Motor neuron (in vitro differentiated cells): ENCODE measurements around the gene EPPIN. TPM values are rescaled to one million over a fixed set of nuclear protein-coding genes. Genes with fewer than 3 reads are reported as not detected.
"Not testable (repeated sequence)": the region's sequence is repeated elsewhere in the genome, so short reads cannot be mapped to it uniquely, and the experiment has no call there.

Experiments used
- ATAC-seq, 8 experiments: fragments of 200-7000 bp; cut with Tn5 transposase; replicated peaks in 6 of 8; 2 replicates each; pipeline ENCODE4 v1.8.0; 2021; ENCODE audit warnings: mild to moderate bottlenecking in 8 of 8, moderate library complexity in 8 of 8
- H3K27ac ChIP-seq, 2 donors: fragments of 250-450 bp; sonication (Bioruptor Pico); 2 replicates each; pipeline ENCODE4 v1.9.0; 2021; ENCODE audit warnings: antibody characterized with exemption in 2 of 2, mild to moderate bottlenecking in 2 of 2, moderate library complexity in 1 of 2
- H3K4me1 ChIP-seq, 2 donors: fragments of 250-450 bp; sonication (Bioruptor Pico); replicated peaks in 1 of 2; 2 replicates each; pipeline ENCODE4 v1.6.1; 2021; ENCODE audit warnings: antibody characterized with exemption in 2 of 2, mild to moderate bottlenecking in 2 of 2, moderate library complexity in 1 of 2
- H3K4me3 ChIP-seq, 5 donors: fragments of 250-450 bp; sonication (Bioruptor Pico); 2 replicates each; pipeline ENCODE4 v1.9.0; 2021; ENCODE audit warnings: antibody characterized with exemption in 5 of 5, mild to moderate bottlenecking in 5 of 5, moderate library complexity in 4 of 5
- WGBS, 10 experiments: fragments of 450-650 bp; shearing (Covaris generic); methylation state at CpG; one replicate each; pipeline ENCODE4 v1.0.0; 2022; 5-methylcytosine and 5-hydroxymethylcytosine counted together
- in situ Hi-C, 9 experiments: fragments of 400-800 bp; cut with MboI; loops; one replicate each; pipeline ENCODE4 v1.15.0; 2021; ENCODE audit warnings: low sequenced_read_pairs in 9 of 9, low pct_unique_long_range_greater_than_20kb in 2 of 9; ENCODE audit not compliant: unreplicated experiment in 9 of 9
- total RNA-seq, 8 experiments: library from RNA; unstranded; fragments of 300-600 nt; gene quantifications; 2 replicates each; pipeline versions ENCODE4 v1.2.3 to v1.2.4, GENCODE V29; 2022

Gene EPPIN
- 1 to 10 TPM in 1 of 8 experiments, under 1 TPM in 5, not detected in 2; 0.27 to 1.1 (median 0.57) TPM for total RNA-seq

DNA sequence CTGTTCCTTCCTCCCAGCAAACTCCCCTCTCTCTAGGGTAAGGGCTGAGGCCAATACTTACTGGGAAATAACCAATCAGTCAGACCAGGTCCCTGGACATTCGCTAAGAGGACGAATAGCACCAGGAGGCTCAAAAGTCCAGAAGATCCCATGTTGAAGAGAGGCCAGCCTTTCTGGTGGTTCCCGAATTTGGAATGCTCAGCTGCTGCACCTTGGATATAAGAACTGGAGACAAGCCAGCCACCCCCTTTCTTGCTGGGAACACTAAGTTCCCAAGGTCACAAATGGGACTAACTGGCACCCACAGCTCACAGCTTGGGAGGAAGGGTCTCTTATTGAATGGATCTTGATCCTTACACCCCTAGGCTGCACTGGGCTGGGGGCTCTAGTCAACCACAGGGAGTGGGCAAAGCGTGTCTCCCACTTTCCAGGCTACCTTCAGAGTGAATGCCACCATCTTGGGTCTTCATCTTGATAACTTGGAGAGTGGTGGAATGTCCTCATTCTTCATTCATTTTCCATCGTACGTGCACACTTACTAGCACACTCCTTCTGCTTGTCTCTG is at the start of gene EPPIN:
TSS of gene EPPIN (minus strand) at position 196 of the 565 bp plus-strand sequence. CDS start at position 152, 44 bp downstream.
- WGBS, 10 experiments, result 37 to 100% (median 66%) methylated on average over 1 to 6 of the region's 6 CpGs
- ATAC-seq, result no peak
- Histone ChIP-seq H3K4me3 (no peak within 1 kb of the TSS), H3K4me1 (no peaks in the 10 kb centered on the region), H3K27ac (no peak within 1 kb of the TSS)
- in situ Hi-C loops, result loop anchor here in 2 of 9 experiments (10.0 kb wide), 1 partner anchor 228 kb away; no protein-coding TSS in a partner anchor

DNA sequence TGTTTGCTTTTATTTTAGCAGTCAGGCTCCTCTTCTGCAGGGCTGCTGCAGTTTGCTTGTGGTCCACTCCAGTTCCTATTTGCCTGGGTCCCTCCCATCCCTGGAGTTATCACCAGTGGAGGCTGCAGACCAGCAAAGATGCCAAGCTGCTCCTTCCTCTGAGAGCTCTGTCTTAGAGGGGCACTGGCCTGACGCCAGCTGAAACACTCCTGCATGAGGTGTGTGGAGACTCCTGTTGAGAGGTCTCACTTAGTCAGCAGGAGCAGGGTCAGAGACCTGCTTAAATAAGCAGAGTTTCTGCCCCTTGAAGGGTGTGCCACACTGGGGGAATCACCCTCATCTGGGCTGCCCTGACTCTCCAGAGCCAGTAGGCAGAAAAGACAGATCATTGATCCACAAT is 48.0 kb upstream of the EPPIN start:
- in situ Hi-C loops, result no loop called here
- no peak overlapping the region for H3K27ac ChIP-seq
- no peak overlapping the region for H3K4me3 ChIP-seq
- ATAC-seq, result no peak
- 0 to 83% (median 0%) methylated on average over 1 of the region's 1 CpG; no CpG with 5 or more reads in 6 of the 10 experiments for WGBS, 10 experiments
- H3K4me1 ChIP-seq, result no peaks in the 10 kb centered on the region

DNA sequence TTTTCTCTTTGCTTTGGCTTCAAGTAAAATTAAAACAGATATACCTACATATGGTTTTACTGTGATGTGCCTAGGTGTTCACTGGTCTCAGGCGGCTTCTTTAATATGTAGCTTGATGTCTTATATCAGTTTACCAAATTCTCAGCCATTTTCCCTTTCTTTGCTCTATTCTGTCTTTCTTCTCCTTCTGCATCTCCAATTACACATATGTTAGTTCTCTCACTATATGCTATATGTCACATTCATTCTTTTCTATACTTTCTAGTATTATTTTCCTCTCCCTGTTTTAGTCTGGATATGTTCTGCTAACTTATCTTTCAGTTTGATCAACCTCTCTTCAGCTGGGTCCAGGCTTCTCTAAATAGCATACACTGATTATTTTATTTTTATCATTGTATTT is 46.3 kb upstream of the EPPIN start:
- in situ Hi-C loops, result no loop called here
- ATAC-seq, result no peak
- WGBS, 10 experiments, result 0 to 75% (median 0%) methylated on average over 1 of the region's 1 CpG; no CpG with 5 or more reads in 1 of the 10 experiments
- Histone ChIP-seq H3K4me1 (no peaks in the 10 kb centered on the region), H3K4me3 (no peak overlapping the region), H3K27ac (no peak overlapping the region)

DNA sequence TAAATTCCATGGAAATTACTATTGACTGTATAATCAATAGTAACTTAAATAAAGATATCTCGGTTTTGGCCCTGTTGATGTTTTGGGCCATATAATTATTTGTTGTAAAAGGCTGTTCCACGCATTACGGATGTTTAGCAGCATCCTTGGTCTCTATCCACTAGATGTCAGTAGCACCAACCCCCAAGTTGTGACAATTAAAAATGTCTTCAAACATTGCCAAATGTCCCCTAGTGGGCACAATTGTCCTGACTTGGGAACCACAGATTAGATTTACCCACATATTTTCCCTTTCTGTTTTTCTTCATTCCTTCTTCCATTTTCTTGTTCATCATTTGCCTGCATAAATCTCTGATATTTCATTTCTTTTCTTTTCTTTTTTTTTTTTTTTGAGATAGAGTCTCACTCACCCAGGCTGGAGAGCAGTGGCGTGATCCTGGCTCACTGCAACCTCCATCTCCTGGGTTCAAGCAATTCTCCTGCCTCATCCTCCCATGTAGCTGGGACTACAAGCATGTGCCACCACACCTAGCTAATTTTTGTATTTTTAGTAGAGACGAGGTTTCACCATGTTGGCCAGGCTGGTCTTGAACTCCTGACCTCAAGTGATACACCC is 45.5 kb upstream of the EPPIN start:
- Histone ChIP-seq H3K4me1 (no peaks in the 10 kb centered on the region), H3K4me3 (no peak overlapping the region), H3K27ac (no peak overlapping the region)
- ATAC-seq, result peak in 3 of 8 experiments; percentile 77 to 89 (median 81)
- in situ Hi-C loops, result no loop called here
- WGBS, 10 experiments, result 16 to 79% (median 60%) methylated on average over 1 to 5 of the region's 5 CpGs

DNA sequence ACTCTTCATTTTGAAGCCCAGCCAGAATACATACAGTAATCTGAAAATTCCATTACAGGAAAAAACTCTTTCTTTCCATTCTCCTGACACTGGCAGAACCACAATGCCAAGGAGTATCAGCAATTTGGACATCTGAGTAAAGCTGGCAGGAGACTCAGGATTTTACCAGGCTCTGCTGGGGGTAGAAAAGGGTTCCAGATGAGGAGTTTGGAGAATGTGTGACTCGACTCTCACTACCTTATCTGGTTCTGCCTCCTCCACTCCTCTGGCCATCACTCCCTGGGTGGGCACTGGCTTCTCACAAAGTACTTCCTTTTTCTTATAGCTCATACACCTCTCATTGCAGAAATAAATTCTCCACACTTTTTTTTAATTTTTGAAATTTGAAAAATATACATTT is 42.5 kb upstream of the EPPIN start:
- Histone ChIP-seq H3K4me3 (no peak overlapping the region), H3K4me1 (no peaks in the 10 kb centered on the region), H3K27ac (no peak overlapping the region)
- WGBS, 10 experiments, result 0 to 29% (median 8%) methylated on average over 1 of the region's 1 CpG; no CpG with 5 or more reads in 6 of the 10 experiments
- no peak for ATAC-seq
- in situ Hi-C loops, result no loop called here

DNA sequence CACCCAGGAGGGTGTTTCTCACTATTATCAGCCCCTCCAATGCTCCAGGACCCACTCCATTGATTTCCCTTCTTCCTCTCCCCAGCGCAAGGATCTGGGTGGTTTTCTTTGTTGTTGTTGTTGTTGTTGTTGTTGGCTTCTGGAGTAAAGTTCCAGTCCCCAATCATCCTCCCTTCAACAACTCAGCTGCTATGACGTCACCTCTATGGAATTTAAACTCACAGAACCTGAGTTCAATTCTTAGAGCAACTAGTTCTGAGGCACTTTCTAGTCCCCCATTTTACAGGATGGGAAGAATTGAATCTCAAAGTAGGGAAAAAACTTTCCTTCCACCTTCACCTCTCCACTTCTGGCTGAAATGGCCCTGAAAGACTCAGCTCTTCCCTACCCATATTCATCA is 41.6 kb upstream of the EPPIN start:
- no peak overlapping the region for H3K4me3 ChIP-seq
- no peaks in the 10 kb centered on the region for H3K4me1 ChIP-seq
- ATAC-seq, result no peak
- H3K27ac ChIP-seq, result no peak overlapping the region
- 0 to 100% (median 83%) methylated on average over 1 to 2 of the region's 2 CpGs; no CpG with 5 or more reads in 5 of the 10 experiments for WGBS, 10 experiments
- in situ Hi-C loops, result no loop called here

DNA sequence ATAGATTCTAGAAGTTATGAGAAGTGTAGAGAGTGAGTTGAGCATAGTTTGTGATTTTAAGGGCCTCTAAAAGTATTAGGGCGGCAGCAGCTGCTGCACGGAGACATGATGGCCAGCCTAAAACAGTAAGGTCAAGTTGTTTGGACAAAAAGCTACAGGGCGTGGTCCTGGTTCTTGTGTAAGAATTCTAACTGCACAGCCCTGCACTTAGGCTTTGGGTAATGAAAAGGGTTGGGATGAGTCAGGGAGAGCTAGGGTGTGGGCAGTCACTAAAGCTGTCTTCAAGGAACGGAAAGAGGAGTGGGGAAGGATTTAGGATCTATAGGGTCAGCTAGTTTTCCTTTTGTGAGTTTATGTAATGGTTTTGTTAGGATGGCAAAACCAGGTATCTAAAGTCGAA is 38.8 kb upstream of the EPPIN start:
- 23 to 100% (median 83%) methylated on average over 1 to 4 of the region's 5 CpGs; no CpG with 5 or more reads in 3 of the 10 experiments for WGBS, 10 experiments

DNA sequence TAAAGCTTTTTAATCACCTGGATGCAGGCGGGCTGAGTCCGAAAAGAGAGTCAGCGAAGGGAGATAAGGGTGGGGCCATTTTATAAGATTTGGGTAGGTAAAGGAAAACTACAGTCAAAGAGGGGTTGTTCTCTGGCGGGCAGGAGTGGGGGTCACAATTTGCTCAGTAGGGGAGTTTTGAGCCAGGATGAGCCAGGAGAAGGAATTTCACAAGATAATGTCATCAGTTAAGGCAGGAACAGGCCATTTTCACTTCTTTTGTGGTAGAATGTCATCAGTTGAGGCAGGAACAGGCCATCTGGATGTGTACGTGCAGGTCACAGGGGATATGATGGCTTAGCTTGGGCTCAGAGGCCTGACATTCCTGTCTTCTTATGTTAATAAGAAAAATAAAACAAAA is 37.1 kb upstream of the EPPIN start:
- ATAC-seq, H3K4me3 ChIP-seq, H3K4me1 ChIP-seq, in situ Hi-C loops, H3K27ac ChIP-seq: not testable (repeated sequence)
- 60 to 100% (median 89%) methylated on average over 1 to 5 of the region's 5 CpGs; no CpG with 5 or more reads in 2 of the 10 experiments for WGBS, 10 experiments

More for the DNA sequence above, 38.8 kb upstream of the EPPIN start:
- in situ Hi-C loops, H3K4me1 ChIP-seq, ATAC-seq, H3K4me3 ChIP-seq, H3K27ac ChIP-seq: not testable (repeated sequence)

DNA sequence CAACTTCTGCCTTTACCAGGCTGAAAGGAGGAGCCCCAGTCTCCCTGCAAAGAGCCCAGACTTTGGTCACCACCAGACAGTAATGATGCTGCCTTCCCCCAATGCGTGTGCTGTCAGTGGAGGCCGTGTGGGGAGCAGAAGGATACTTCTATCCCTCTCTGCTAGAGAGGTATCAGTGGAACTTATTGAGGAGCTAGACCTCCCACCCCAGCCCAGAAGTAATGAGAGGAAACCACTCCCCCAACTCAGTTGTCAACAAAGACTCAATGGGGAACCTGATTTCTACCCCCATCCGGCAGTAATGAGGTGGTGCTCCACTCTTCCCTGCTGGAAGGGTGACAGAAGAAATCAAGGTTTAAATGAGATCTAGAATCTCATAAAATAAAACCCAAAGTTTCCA is 36.3 kb upstream of the EPPIN start:
- Histone ChIP-seq H3K4me1 (peaks cover 0 to 4% of the 10 kb centered on the region in 2 donors), H3K27ac (no peak overlapping the region), H3K4me3 (no peak overlapping the region)
- in situ Hi-C loops, result no loop called here
- 50 to 90% (median 67%) methylated on average over 1 to 3 of the region's 3 CpGs; no CpG with 5 or more reads in 2 of the 10 experiments for WGBS, 10 experiments
- no peak for ATAC-seq

DNA sequence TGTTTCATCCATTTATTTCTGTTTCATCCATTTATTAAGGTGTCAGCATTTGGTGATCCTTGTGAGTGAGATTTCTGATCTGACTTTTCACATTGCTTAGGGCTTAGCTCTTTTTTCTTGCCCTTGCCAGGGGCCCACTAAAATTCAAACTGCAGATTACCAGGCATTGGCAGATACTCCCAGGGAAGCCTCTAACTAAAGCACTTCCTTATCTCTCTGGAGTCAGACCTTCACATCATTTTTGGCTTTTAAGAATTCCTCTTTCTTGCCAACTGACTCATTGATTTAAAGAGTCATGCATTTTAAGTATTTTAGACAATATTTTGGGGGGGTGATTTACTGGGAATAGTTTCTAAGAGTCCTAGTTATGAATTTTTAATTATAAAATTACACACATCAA is 34.5 kb upstream of the EPPIN start:
- in situ Hi-C loops, result no loop called here
- Histone ChIP-seq H3K4me3 (no peak overlapping the region), H3K27ac (no peak overlapping the region), H3K4me1 (peaks cover 4 to 7% of the 10 kb centered on the region in 2 donors)
- ATAC-seq, result no peak

DNA sequence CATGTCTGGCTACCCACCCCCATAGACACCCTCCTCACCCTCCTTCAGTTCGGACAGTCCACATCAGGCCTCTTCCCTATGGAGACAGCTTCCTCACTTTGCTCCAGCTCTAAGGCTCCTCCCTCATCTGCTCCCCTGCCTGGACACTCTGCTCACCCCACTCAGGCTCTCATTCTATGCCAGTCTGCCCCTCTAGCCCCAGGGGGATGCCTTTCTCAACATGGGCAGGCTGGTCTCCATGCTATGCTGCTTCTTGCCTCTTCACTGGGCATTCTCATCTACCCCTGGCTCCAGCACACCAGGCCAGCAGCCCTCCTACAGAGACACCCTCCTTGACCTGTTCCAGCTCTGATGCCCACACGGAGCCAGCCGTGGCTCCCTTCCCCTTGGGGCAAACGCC is 32.0 kb upstream of the EPPIN start, which contains the start of gene WFDC8:
TSS of gene WFDC8 (minus strand) at position 101 of the 400 bp plus-strand sequence. CDS start at position 64, 37 bp downstream.
- ATAC-seq, result no peak
- in situ Hi-C loops, result no loop called here
- H3K4me1 ChIP-seq, result peaks cover 4 to 7% of the 10 kb centered on the region in 2 donors
- no peak within 1 kb of the TSS for H3K4me3 ChIP-seq
- H3K27ac ChIP-seq, result peak within 1 kb of the TSS in 1 of 2 donors; percentile 10
- WGBS, 10 experiments, result 0 to 95% (median 40%) methylated on average over 1 to 3 of the region's 4 CpGs; no CpG with 5 or more reads in 5 of the 10 experiments

DNA sequence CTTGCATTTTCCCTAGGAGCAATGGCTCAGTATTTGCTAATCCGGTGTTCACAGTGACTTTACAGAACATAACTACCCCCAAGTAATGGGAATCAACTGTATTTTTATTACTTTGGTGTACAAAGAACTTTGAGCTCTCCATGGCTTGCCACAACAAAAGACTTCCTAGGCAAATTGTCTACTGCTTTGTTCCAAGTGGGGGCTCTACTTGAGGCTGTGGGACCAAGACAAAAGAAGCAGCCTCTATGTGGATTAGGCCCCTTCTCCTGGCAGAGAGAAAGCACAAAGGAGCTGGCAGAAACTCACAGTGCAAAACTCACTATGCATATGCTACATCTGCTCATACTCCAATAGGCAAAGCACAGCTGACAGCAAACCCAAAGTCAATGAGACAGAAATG is 31.0 kb upstream of the EPPIN start:
- Histone ChIP-seq H3K27ac (peak overlapping the region; percentile 10), H3K4me3 (no peak overlapping the region)
- peak in 5 of 8 experiments; percentile 86 to 98 (median 96) for ATAC-seq

DNA sequence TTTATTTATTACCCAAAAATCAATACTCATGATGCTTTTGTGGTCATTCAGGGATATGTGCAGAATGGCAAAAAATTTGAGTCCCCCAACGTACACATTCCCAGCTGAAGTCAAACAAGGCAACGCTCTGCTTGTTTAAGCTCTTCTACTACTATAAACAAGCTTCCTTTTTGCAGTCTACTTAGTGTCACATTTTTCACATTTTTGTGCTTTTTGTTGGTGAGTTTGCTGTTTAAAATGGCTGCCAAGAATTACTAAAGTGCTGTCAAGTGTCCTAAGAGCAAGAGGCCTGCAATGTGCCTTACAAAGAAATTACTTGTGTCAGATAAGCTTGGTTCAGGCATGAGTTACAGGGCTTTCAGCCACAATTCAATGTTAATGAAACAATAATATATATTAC is 29.8 kb upstream of the EPPIN start:
- Histone ChIP-seq H3K4me1 (peaks cover 4 to 7% of the 10 kb centered on the region in 2 donors), H3K4me3 (no peak overlapping the region), H3K27ac (peak overlapping the region; percentile 10 to 68)
- in situ Hi-C loops, result no loop called here
- peak in 3 of 8 experiments; percentile 24 to 81 (median 40) for ATAC-seq
- 0 to 94% (median 42%) methylated on average over 1 to 2 of the region's 2 CpGs; no CpG with 5 or more reads in 3 of the 10 experiments for WGBS, 10 experiments

More for the DNA sequence above, 31.0 kb upstream of the EPPIN start:
- in situ Hi-C loops, result no loop called here
- WGBS, 10 experiments, result 0 to 29% (median 0%) methylated on average over 1 of the region's 1 CpG; no CpG with 5 or more reads in 2 of the 10 experiments
- H3K4me1 ChIP-seq, result peaks cover 4 to 7% of the 10 kb centered on the region in 2 donors
